ENCODE results near the gene C15orf39. TPM values are rescaled to one million over a fixed set of nuclear protein-coding genes. Genes with fewer than 3 reads are reported as not detected.

The C15orf39 gene
- total and polyA plus RNA-seq, 2 experiments from 2014 or later = 13.4 to 54.1 TPM

- H3K4me3 ChIP-seq = no peak overlapping the region
- H3K4me1 Mint-ChIP-seq = peaks cover 15% of the 10 kb centered on the region
- DNase-seq (ENCODE audit: low spot score) (no peak), ATAC-seq (no peak)
- H3K27ac ChIP-seq (ENCODE audit: low read depth) = no peak overlapping the region
- no peaks in the 10 kb centered on the region for H3K36me3 ChIP-seq (ENCODE audit: insufficient read depth)
- H3K27ac Mint-ChIP-seq = no peak overlapping the region
- no peaks in the 10 kb centered on the region for H3K27me3 ChIP-seq (ENCODE audit: insufficient read depth)
- no peaks in the 10 kb centered on the region for H3K9me2 ChIP-seq (ENCODE audit: insufficient read depth)
- H3F3A ChIP-seq (replicated peaks; ENCODE audit: low read depth) = no peaks in the 10 kb centered on the region
- TF ChIP-seq, protein P1, sequence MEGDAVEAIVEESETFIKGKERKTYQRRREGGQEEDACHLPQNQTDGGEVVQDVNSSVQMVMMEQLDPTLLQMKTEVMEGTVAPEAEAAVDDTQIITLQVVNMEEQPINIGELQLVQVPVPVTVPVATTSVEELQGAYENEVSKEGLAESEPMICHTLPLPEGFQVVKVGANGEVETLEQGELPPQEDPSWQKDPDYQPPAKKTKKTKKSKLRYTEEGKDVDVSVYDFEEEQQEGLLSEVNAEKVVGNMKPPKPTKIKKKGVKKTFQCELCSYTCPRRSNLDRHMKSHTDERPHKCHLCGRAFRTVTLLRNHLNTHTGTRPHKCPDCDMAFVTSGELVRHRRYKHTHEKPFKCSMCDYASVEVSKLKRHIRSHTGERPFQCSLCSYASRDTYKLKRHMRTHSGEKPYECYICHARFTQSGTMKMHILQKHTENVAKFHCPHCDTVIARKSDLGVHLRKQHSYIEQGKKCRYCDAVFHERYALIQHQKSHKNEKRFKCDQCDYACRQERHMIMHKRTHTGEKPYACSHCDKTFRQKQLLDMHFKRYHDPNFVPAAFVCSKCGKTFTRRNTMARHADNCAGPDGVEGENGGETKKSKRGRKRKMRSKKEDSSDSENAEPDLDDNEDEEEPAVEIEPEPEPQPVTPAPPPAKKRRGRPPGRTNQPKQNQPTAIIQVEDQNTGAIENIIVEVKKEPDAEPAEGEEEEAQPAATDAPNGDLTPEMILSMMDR (conservative IDR thresholded peaks at IDR 0.05; ENCODE audit: low read depth in 2 of 2) = no peak
- TF ChIP-seq CREB1 (CRISPR knock-in tag; IDR thresholded peaks at IDR 0.05; ENCODE audit: low read depth) = no peak
- TF ChIP-seq ZNF331 (CRISPR knock-in tag; IDR thresholded peaks at IDR 0.05; ENCODE audit: low read depth) = no peak
- TF ChIP-seq ZNF462 (CRISPR knock-in tag; IDR thresholded peaks at IDR 0.05) = no peak
- no peak for TF ChIP-seq POLR2AphosphoS5 (IDR thresholded peaks at IDR 0.05; ENCODE audit: low read depth)
- no peak for TF ChIP-seq STAT1 (IDR thresholded peaks at IDR 0.05; ENCODE audit: unreplicated experiment)
- TF ChIP-seq, protein P2, sequence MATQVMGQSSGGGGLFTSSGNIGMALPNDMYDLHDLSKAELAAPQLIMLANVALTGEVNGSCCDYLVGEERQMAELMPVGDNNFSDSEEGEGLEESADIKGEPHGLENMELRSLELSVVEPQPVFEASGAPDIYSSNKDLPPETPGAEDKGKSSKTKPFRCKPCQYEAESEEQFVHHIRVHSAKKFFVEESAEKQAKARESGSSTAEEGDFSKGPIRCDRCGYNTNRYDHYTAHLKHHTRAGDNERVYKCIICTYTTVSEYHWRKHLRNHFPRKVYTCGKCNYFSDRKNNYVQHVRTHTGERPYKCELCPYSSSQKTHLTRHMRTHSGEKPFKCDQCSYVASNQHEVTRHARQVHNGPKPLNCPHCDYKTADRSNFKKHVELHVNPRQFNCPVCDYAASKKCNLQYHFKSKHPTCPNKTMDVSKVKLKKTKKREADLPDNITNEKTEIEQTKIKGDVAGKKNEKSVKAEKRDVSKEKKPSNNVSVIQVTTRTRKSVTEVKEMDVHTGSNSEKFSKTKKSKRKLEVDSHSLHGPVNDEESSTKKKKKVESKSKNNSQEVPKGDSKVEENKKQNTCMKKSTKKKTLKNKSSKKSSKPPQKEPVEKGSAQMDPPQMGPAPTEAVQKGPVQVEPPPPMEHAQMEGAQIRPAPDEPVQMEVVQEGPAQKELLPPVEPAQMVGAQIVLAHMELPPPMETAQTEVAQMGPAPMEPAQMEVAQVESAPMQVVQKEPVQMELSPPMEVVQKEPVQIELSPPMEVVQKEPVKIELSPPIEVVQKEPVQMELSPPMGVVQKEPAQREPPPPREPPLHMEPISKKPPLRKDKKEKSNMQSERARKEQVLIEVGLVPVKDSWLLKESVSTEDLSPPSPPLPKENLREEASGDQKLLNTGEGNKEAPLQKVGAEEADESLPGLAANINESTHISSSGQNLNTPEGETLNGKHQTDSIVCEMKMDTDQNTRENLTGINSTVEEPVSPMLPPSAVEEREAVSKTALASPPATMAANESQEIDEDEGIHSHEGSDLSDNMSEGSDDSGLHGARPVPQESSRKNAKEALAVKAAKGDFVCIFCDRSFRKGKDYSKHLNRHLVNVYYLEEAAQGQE (IDR thresholded peaks at IDR 0.05; ENCODE audit: unreplicated experiment) = no peak
- no peak for TF ChIP-seq ZNF114 (CRISPR knock-in tag; IDR thresholded peaks at IDR 0.05)
- no peak for TF ChIP-seq EZH2phosphoT487 (IDR thresholded peaks at IDR 0.05; ENCODE audit: unreplicated experiment)
- no peak for TF ChIP-seq JUNB (IDR thresholded peaks at IDR 0.05; ENCODE audit: unreplicated experiment)
- no peak overlapping the region for H3K4me2 ChIP-seq
- no peak overlapping the region for H2AFZ ChIP-seq
- H3K79me2 ChIP-seq (replicated peaks; ENCODE audit: insufficient read depth) = no peaks in the 10 kb centered on the region
- H4K20me1 ChIP-seq (replicated peaks; ENCODE audit: insufficient read depth) = no peaks in the 10 kb centered on the region
- peaks cover 2% of the 10 kb centered on the region; the same call in 1 of the 3 replicates for H3K36me3 Mint-ChIP-seq (ENCODE audit: low read depth)
- no peaks in the 10 kb centered on the region for H3K4me1 ChIP-seq (ENCODE audit: insufficient read depth)
- H3K4me3 Mint-ChIP-seq = no peak overlapping the region
- H3K27me3 Mint-ChIP-seq (ENCODE audit: insufficient read depth, low read depth, poor library complexity) = peaks cover 13% of the 10 kb centered on the region
- H3K9me3 Mint-ChIP-seq = no peaks in the 10 kb centered on the region; the same call in 2 of the 3 replicates
These were observed 27.1 kb downstream of the C15orf39 start for GRCh38 chr15:75228787-75229186.

Measured in GM23338 (cell line).